GM21447 (cell line): ENCODE results near the gene HEXIM1.

ENCODE experiments used
- ATAC-seq: cut with Tn5 transposase; IDR thresholded peaks from one replicate; pipeline ENCODE4 v1.9.1; 2021; ENCODE audit not compliant: unreplicated experiment

The HEXIM1 gene

DNA sequence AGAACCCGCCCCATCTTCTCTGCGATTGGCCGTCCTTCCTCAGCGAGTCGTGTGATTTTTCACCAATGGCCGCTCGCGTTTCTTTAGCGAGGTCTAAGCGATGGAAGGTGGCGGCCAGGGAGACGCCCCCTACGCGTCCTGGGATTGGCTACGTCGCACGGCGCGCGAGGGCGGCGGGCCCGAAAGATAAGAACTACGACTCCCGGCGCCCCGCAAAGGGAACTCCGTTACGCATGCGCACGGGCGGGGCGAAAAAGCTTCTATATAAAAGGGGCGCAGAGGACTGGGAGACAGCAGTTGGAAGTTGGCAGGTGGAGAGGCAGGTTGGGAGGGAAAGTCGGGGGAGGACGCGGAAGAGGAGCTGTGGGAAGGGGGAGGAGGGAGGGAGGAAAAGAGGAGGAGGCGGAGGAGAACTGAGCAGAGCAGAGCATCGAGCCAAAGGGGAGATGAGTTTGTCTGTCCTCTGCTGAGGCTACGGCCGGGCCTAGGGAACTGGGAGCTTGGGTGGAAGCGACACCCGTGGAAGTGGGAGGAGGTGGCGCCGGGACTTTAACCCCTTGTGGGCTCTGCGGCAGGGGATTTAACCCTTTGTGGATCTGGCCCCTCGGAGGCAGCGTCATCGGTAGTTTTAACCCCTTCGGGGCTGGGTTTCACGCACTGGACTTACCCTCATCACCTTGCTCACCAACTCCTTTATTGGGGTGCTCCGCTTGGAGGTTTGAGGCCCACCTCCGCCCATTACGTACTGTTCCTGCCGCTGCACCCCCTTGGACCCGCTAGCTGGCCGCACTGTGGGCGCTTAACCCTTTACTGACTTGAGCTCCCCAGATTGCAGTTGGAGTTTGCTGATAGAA is at the start of gene HEXIM1:
HEXIM1 (plus strand) TSS at position 293 of the 854 bp plus-strand sequence. CDS start 716 bp downstream, outside the sequence.
- peak; percentile 51 for ATAC-seq

- ATAC-seq = no peak
Observed at GRCh38 chr17:45098869-45099616, 49.2 kb upstream of the HEXIM1 start.

GRCh38 chr17:45101546-45101882 is 46.8 kb upstream of the HEXIM1 start:
- no peak for ATAC-seq

GRCh38 chr17:45101883-45102811 is 46.1 kb upstream of the HEXIM1 start:
- no peak for ATAC-seq

GRCh38 chr17:45102856-45103255 is 45.4 kb upstream of the HEXIM1 start:
- no peak for ATAC-seq

DNA sequence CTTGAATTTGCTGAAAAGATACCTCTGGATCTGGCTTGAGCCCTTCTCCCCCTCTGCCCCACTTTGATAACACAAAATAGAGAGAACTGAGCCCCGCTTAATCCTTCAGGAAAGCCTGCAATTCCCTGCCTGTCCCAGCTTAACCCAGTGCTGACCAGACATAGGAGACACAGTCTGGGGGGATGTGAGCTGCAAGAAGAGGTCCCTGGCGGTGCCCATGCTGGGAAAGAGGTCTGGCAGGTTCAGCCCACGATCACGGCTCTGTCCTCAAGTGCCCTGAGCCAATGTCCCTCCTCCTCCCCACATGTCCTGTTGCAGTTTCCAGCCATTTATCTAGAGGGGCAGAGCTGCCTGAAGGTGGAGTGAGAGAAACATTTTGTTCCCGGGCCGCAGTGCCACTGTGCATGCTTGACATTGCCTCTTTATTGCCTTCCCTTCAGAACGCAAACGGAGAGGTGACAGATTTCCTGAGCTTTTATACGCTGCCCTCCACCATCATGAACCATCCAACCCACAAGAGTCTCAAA is 44.9 kb upstream of the HEXIM1 start:
- ATAC-seq = no peak

DNA sequence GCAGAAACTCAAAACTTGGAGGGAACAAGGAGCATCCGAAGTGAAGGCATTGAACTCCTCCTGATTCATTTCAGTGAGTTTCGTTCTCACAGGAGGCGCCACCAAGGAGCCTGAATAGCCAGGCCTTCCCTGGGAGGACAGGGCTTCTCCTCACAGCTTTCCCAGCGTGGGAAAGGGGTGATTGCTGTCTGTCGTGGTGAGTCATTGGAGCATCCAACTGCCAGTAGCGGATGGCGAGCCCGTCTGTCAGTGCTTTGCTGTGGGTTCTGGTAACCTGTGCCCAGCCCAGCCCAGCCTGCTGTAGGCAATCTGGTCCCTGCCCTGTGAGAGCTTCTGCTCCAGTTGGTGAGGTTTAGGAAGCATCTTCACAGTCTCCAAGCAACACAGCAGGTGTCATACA is 44.2 kb upstream of the HEXIM1 start:
- no peak for ATAC-seq

- ATAC-seq = no peak
Observed at GRCh38 chr17:45104497-45104896, 43.8 kb upstream of the HEXIM1 start.

GRCh38 chr17:45104907-45105624 is 43.2 kb upstream of the HEXIM1 start:
- no peak for ATAC-seq

GRCh38 chr17:45106096-45106495 is 42.2 kb upstream of the HEXIM1 start:
- ATAC-seq = no peak

DNA sequence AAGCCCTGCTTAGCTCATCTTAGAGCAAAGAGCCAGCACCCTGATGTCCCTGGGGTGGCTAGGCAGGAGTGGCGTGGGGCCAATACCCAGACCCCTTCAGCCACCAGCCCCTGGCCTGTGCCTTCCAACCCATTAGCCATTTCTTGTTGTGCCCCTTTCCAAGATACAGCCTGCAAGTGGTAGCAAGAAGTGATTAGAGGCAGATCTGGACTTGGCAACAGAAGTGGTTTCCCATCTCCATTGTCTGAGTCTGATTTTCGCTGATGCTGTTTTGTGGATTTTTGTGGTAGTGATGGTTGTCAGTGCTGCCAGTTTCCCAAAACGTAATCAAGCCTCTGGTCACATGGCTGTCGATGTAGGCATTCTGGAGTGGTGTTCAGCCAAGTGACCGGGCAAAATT is 41.7 kb upstream of the HEXIM1 start:
- no peak for ATAC-seq

DNA sequence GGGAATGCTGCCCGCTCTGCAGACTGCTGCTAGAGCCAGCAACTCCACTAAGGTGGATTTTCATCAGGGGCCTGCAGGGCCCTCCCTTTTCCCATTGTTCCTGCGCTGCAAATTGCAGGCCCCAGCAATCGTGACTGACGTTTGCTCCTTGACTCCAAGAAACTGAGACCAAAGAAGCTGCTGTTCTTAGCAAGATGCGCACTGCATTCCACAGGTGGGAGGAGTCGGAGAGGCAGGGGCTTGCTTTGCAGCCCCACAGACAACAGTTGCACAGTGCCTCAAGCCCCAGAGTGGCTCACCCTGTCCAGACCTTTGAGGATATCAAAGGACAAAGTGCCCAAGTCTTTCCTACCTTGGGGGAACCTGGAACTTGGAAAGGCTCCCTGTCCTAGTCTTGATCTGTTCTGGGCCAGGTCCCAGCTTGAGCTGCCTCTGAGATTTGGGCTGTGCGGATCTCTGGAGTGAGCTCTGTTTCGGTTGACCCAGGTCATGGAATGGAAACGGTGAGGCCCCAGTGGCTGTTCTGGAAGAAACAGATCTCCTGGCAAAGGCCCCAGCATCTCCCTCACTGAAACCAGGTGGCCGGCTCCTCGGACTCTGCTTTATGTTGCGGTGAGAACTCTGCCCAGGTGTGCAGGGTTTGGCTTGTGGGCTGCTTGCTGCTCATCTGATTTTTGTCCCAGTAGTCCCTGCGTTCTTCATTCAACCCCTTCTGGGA is 40.8 kb upstream of the HEXIM1 start:
- no peak for ATAC-seq

DNA sequence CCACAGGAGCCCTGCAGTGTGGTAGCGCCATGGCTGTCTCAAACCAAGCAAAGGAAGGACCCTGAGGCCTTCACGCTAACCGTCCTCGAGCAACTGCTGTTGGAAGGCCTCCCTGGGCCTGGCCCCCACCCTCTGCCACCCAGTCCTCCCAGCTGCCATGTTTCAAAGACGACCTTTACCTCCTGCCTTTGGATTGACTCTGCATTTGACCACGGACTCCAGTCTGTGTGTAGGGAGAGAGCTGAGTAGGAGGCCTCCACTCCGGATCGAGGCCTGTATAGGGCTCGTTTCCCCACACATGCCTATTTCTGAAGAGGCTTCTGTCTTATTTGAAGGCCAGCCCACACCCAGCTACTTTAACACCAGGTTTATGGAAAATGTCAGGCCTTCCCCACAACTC is 40.2 kb upstream of the HEXIM1 start:
- no peak for ATAC-seq

DNA sequence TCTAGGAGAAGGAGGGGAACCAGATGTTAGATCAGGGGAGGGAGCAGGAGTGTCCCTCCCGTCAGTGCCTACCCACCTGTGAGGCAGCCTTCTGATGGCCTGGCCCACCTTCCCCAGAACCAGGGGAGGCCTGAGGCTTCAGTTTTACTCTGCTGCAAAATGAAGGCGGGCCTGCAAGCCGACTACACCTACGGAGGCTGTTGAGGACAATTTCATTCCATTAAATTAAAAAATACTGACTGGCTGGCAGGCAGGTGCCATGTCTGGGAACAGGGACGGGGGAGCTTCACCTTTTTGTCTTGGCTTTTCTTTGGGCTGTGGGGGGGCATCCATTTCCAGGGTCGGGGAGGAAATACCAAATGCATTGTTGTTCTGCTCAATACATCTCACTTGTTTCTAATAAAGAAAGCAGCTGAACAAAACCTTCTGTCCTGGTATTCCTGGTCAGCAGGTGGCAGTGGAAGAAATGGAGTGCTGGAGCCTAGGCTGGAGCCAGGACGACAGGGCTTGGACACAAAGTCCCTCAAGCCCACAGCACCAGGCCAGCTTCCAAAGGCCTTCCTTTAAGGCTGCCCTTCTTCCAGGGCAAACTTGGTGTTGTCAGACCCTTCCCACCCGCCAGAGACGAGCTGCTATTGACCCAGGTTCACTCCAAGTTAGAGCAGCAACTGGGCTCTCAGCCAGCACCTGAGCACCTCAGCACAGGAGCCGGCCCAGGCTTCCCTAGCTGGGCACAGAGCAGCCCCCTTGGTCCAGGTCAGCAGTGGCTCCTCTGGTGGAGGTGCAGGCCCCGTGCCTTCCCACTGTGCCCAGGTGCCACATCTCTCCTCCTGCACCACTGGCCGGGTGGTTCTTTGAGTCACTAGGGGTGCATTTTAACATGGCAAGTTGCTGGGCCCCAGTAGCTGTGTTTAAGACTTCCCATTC is 39.4 kb upstream of the HEXIM1 start:
- ATAC-seq = no peak

GRCh38 chr17:45110676-45111611 is 37.3 kb upstream of the HEXIM1 start:
- no peak for ATAC-seq

DNA sequence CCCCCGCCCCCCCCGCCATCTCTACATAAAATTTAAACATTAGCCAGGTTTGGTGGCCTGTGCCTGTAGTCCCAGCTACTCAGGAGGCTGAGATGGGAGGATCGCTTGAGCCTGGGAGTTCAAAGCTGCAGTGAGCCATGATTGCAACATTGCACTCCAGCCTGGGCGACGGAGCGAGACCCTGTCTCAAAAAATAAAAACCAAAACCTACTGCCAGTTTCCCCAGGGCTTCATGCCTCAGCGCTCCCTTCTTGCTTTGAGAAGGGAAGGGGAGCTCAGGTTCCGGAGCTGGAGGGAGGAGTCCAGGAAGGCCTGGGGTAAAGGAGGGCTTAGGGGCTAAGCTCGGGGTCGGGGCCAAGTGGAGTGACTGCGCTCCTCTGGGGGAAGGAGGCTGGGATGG is 36.4 kb upstream of the HEXIM1 start:
- ATAC-seq = no peak

DNA sequence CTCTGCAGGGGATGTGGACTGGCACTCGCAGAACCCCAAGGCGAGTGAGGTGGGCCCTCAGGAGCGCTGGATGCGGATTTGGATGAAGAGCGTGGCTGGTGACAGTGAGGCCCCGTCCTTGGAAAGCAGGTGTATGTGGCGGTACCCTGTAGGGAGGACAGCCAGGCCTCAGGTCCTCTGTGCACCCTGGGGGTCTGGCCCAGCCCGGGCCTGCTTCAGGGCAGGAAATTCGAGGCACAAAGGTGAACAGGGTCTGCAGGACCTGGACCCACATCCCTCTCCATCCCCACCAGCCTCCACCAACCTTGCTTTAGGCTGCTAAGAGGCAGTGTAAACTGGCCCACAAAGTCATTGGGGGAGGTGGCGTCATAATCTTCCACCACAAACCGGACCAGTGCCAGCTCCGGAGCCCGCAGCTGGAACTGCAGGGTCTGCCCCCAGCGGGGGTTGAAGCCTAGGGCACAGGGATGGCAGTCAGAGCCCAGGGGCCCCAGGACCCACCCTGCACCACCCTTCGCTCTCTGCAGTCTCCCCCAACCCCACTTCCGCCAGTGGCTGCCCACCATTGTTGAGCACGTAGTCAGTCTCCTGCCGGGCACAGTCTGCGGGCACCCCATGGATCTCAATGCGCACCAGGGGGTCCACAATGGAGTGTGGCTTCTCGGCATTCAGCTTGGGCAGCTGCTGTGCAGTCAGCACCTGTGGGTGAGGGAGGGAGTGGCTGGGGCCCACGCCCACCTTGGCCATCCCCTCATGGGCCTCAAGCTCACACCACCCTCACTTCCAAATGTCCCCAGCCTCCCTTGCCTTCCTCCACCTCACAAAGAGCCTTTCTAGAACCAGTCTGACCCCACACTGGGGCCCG is 35.5 kb upstream of the HEXIM1 start:
- ATAC-seq = no peak
